ENCODE measurements around the gene RARRES2. TPM values are rescaled to one million over a fixed set of nuclear protein-coding genes. Genes with fewer than 3 reads are reported as not detected.
"Not testable (repeated sequence)": the region's sequence is repeated elsewhere in the genome, so short reads cannot be mapped to it uniquely, and the experiment has no call there.

RARRES2 gene
- total RNA-seq, 1 donor from 2014 or later = 259 TPM

GRCh38 chr7:150308575-150308974 is 32.9 kb downstream of the RARRES2 start:
- Histone ChIP-seq H3K9me3 (no peaks in the 10 kb centered on the region), H3K36me3 (no peaks in the 10 kb centered on the region), H3K27ac (no peak overlapping the region), H3K27me3 (no peaks in the 10 kb centered on the region), H3K4me1 (peaks cover 4% of the 10 kb centered on the region), H3K4me3 (peak overlapping the region; percentile 21)
- no peak for DNase-seq
- TF ChIP-seq CTCF (IDR thresholded peaks at IDR 0.05) = no peak
- ATAC-seq = no peak
- intact Hi-C loops (cut with DNase I) = no loop called here

GRCh38 chr7:150307904-150308303 is 33.5 kb downstream of the RARRES2 start:
- H3K27ac ChIP-seq = peak overlapping the region; percentile 6
- TF ChIP-seq CTCF (IDR thresholded peaks at IDR 0.05) = no peak
- no peaks in the 10 kb centered on the region for H3K9me3 ChIP-seq
- H3K27me3 ChIP-seq = no peaks in the 10 kb centered on the region
- no peak for DNase-seq
- peak overlapping the region; percentile 21 for H3K4me3 ChIP-seq
- peaks cover 4% of the 10 kb centered on the region for H3K4me1 ChIP-seq
- H3K36me3 ChIP-seq = no peaks in the 10 kb centered on the region
- peak; percentile 23 for ATAC-seq
- intact Hi-C loops (cut with DNase I) = no loop called here

GRCh38 chr7:150307129-150307528 is 34.3 kb downstream of the RARRES2 start:
- no peaks in the 10 kb centered on the region for H3K27me3 ChIP-seq
- H3K27ac ChIP-seq = no peak overlapping the region
- DNase-seq (no peak), ATAC-seq (no peak)
- no peak overlapping the region for H3K4me3 ChIP-seq
- H3K36me3 ChIP-seq = no peaks in the 10 kb centered on the region
- no peaks in the 10 kb centered on the region for H3K9me3 ChIP-seq
- intact Hi-C loops (cut with DNase I) = no loop called here
- H3K4me1 ChIP-seq = peaks cover 4% of the 10 kb centered on the region
- no peak for TF ChIP-seq CTCF (IDR thresholded peaks at IDR 0.05)

GRCh38 chr7:150306377-150306776 is 35.1 kb downstream of the RARRES2 start:
- H3K36me3 ChIP-seq; H3K27ac ChIP-seq; intact Hi-C loops (cut with DNase I); H3K27me3 ChIP-seq; DNase-seq; H3K9me3 ChIP-seq; H3K4me3 ChIP-seq; ATAC-seq; H3K4me1 ChIP-seq: not testable (repeated sequence)

- H3K9me3 ChIP-seq; intact Hi-C loops (cut with DNase I); H3K4me3 ChIP-seq; ATAC-seq; H3K27ac ChIP-seq; H3K27me3 ChIP-seq; H3K4me1 ChIP-seq; H3K36me3 ChIP-seq; DNase-seq: not testable (repeated sequence)
Observed at GRCh38 chr7:150305903-150306284, 35.5 kb downstream of the RARRES2 start.

- H3K27me3 ChIP-seq; H3K9me3 ChIP-seq; intact Hi-C loops (cut with DNase I); DNase-seq; H3K4me3 ChIP-seq; H3K4me1 ChIP-seq; H3K36me3 ChIP-seq: not testable (repeated sequence)
- H3K27ac ChIP-seq = peak overlapping the region; percentile 58
- ATAC-seq = peak; percentile 56
Observed at GRCh38 chr7:150305259-150305902, 36.0 kb downstream of the RARRES2 start.

- H3K27ac ChIP-seq = peak overlapping the region; percentile 58
- intact Hi-C loops (cut with DNase I); H3K4me1 ChIP-seq; H3K27me3 ChIP-seq; DNase-seq; H3K36me3 ChIP-seq; H3K9me3 ChIP-seq; H3K4me3 ChIP-seq: not testable (repeated sequence)
- ATAC-seq = peak; percentile 81
Observed at GRCh38 chr7:150304499-150305258, 36.8 kb downstream of the RARRES2 start.

GRCh38 chr7:150302908-150303310 is 38.5 kb downstream of the RARRES2 start:
- H3K36me3 ChIP-seq; ATAC-seq; DNase-seq; H3K9me3 ChIP-seq; H3K4me1 ChIP-seq; intact Hi-C loops (cut with DNase I); H3K4me3 ChIP-seq; H3K27me3 ChIP-seq; H3K27ac ChIP-seq: not testable (repeated sequence)

GRCh38 chr7:150297978-150298377 is 43.5 kb downstream of the RARRES2 start:
- H3K4me3 ChIP-seq; DNase-seq; ATAC-seq; H3K27me3 ChIP-seq; intact Hi-C loops (cut with DNase I); H3K9me3 ChIP-seq; H3K27ac ChIP-seq; H3K4me1 ChIP-seq; H3K36me3 ChIP-seq: not testable (repeated sequence)

GRCh38 chr7:150296802-150297201 is 44.6 kb downstream of the RARRES2 start:
- H3K27ac ChIP-seq; ATAC-seq; H3K36me3 ChIP-seq; H3K4me3 ChIP-seq; DNase-seq; intact Hi-C loops (cut with DNase I); H3K4me1 ChIP-seq; H3K9me3 ChIP-seq; H3K27me3 ChIP-seq: not testable (repeated sequence)

GRCh38 chr7:150295614-150296013 is 45.8 kb downstream of the RARRES2 start:
- H3K27ac ChIP-seq; DNase-seq; H3K4me1 ChIP-seq; H3K4me3 ChIP-seq; H3K36me3 ChIP-seq; intact Hi-C loops (cut with DNase I); H3K9me3 ChIP-seq; H3K27me3 ChIP-seq: not testable (repeated sequence)
- ATAC-seq = peak; percentile 84

All from upper lobe of right lung (tissue), 1 donor.